GM12892 (cell line): ENCODE results near the gene RARB.

Experiments used
- POLR2A ChIP-seq: IDR thresholded peaks from 2 replicates; pipeline ENCODE4 v1.6.1; 2011; ENCODE audit warnings: low read depth, low read length, control low read depth
- POLR2AphosphoS5 ChIP-seq: IDR thresholded peaks from 2 replicates; pipeline ENCODE4 v1.6.1; 2011; ENCODE audit warnings: low read depth, low read length, control low read depth
- TAF1 ChIP-seq: IDR thresholded peaks from 2 replicates; pipeline ENCODE4 v1.6.1; 2011; ENCODE audit warnings: low read depth, mild to moderate bottlenecking, control low read depth, low read length, borderline replicate concordance

DNA sequence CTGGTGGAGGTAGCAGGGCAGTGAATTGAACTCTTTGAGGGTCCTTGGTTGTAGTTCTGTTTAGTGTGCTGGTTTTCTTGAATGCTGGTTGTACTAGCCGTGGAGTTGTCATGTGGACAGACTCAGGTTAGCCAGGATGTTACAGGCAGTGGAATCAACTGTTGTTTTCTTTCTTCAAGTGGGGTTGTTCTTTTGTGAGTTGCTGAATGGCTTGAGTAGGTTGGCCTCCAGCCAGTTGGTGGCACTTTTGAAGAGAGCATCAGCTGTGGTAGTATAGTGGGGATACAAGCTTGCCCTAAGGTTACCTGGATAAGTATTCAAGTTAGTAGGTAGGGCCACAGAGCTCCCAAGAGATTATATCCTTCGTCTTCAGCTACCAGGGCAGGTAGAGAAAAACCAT lies 31.8 kb upstream of the RARB start:
- no peak for TF ChIP-seq POLR2A
- no peak for TF ChIP-seq TAF1
- TF ChIP-seq POLR2AphosphoS5: no peak
